GM19438 (cell line): ENCODE measurements around the gene CCNB3.

Experiments
- ATAC-seq: cut with Tn5 transposase; IDR thresholded peaks from one replicate; pipeline ENCODE4 v1.9.1; 2021; ENCODE audit warnings: low read depth; ENCODE audit not compliant: unreplicated experiment

CCNB3 gene

DNA sequence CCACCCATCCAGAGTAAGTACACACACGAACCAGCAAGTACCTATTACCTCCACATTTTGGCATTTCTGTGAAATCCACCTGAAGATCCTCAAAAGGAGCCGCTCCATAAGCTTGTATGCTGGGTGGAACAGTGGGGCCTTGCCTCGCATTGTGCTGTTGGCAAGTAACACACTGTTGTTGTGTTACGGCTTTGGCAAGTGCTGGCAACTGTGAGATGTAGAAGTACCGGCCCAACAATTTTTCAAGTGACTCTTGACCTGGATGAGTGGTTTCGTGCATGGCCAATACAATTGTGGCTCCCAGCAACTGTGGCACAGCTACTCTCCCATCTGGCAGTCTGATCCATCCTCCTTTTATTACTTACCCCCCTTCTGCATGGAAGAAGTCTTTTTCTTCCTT lies 128.7 kb downstream of the CCNB3 start:
- ATAC-seq: no peak

DNA sequence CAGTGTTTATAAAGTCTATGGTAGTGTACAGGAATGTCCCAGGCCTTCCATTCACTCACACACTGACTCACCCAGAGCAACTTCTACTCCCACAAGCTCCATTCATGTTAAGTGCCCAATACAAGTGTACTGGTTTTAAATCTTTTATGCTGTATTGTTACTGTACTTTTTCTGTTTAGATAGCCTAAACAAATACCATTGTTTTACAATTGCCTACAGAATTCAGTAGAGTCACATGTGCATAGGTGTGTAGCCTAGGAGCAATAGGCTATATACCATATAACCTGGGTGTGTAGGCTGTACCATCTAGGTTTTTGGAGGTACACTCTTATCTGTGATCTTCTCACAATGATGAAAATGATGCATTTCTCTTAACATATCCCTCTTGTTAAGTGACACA lies 139.4 kb downstream of the CCNB3 start:
- ATAC-seq: no peak

DNA sequence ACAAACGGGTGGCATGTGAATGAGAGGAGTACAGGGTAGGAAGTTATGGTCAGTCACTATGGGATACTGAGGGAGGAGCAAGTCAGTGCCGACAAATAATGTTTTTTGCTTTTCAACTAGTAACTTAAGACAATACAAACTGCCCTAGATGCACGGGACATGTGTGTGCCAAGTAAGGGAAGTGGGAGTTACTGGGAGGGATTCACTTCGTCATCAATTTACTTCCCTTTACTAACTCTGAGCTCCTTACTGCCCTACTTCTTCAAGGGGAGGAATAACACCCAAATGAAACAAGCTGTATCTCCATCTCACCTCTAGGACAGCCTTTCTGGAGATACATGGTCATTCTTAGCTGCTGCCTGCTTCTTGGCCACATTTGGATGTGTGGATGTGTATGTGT lies 168.4 kb downstream of the CCNB3 start:
- ATAC-seq: no peak

DNA sequence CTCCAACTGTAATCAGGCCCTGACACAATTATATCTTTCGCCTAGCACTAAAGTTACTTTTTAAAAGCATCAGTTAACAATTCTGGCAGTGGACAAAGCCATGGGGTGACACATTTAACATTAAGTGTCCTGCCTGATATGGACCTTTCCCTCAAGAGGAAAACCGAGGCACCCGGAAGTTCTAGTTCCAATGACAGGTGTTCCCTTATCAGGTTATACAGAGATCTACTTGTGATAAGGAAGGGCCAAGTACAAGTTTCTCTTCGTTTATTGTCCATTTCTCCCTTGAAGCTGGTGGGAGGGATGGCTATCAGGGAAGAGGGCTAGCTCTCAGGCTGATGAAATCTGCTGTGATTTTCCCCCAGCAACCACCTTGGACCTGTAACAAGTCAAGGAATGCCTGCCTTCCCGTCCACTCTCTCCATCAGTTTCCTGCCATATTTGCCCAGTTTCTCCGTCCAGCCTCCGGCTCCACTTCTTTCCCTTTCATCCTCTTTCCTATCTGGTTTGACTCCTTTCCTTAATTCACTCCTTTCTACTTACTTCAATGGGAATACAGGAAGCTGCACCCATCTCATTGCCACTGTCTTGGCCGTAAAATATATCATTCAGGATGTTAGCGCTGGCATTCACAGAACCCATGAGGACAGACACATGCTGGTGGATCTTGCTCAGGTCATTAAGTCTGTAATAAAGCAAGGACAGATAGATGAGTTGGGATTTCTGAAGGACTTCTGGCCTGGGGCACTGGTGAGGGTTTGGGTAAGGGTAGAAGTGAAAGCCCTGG lies 171.1 kb downstream of the CCNB3 start:
- ATAC-seq: no peak

DNA sequence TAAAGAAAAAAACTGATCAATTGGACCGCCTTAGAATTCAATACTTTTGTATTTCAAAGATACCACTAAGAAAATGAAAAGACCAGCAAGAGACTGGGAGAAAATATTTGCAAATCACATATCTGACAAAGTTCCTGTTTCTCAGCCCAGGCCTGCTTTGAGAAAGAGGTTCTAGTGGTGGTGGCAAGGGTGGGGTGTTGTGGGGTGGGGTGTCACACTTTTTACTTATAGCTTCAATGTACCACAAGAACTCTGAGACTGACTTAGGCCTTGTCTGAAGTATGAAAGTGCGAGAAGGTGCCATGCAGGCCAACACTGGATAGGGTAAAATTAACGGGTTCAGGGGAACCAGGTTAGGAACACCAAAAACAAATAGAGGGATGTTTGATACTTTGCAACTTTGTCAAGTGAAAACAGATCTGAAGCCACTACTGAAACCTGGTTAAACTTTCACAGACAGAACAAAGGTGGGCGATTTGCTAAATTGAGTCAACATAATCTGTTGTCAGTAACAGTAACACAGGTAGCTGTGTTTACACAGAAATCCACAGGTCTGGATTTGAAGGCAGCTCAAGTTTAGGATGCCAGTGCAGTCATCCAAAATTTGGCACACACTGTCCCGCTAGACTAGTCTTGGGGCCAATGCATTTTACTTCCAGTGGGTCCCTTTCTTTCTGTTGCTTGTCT lies 177.3 kb downstream of the CCNB3 start:
- ATAC-seq: no peak

DNA sequence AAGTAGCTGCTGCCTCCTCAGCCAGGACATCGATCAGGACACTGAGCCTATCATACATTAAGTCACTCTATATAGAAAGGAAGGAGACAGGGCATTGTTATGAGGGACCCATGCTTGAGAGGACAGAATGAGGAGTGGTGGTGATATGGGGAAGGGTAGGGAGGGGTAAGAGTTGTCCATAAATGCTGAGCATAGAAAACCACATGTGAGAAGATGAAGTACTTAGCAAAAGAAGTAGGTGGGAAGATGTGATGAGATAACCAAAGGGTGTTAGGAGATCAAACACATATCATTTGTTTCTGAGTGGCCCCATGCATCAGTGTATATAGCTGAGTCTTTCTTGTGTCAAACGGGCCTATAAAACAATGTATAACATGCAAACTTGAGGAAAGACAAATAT lies 182.0 kb downstream of the CCNB3 start:
- ATAC-seq: no peak

DNA sequence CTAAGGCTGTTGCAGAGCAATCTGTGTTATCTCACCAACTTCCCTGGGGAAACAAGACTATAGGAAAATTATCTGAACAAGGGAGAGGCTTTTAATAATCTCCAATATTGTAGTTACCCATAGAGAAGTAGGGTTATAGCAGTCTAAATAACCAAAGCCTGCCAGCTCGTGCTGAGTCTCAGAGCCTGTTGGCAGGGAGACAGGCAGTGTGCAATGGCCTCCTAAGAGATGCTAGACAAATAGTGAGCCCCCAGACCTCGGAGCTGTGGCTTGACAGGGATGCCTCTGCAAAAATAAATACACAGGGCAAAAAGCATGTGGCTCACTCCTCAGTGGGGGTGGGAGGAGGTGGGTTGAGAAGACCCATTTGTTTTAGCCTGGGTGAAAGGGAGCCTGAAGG lies 189.3 kb downstream of the CCNB3 start:
- no peak for ATAC-seq
